Left cardiac atrium (tissue), 4 donors: ENCODE measurements around the gene MBOAT2. TPM values are rescaled to one million over a fixed set of nuclear protein-coding genes. Genes with fewer than 3 reads are reported as not detected.

Experiments
- ATAC-seq, 2 donors: fragments of 200-7000 bp; cut with Tn5 transposase; one replicate each; pipeline ENCODE4 v1.9.1; 2020; ENCODE audit warnings: mild to moderate bottlenecking in 2 of 2, moderate library complexity in 2 of 2
- DNase-seq: peaks from one replicate; pipeline ENCODE4 v3.0.0-alpha.2; 2020
- intact Hi-C, 2 donors: fragments of 100-400 bp; cut with DNase I; formaldehyde crosslinking; loops; one replicate each; pipeline versions ENCODE4 v1.14.1 to v1.15.1; 2022 to 2023
- total RNA-seq, 2 donors: library from RNA; stranded (reverse); fragmentation: NEBNext Ultra II Directional; extraction: Animal tissue kit (Norgen Biotek cat#: 25700); gene quantifications; one replicate each; pipeline ENCODE4 v1.2.1, GENCODE V29; 2021
- donor health status: DM: no; HTN: yes; CAD: no.
- donor health status: DM: no; HTN: yes; CAD: no; lungs with severe emphysema.
- donor health status: DM: yes; HTN: yes; CAD: no.
- donor health status: Dilated cardiomyopathy.

The MBOAT2 gene
- total RNA-seq, 2 donors from 2014 or later: 6.7 to 8.8 TPM

DNA sequence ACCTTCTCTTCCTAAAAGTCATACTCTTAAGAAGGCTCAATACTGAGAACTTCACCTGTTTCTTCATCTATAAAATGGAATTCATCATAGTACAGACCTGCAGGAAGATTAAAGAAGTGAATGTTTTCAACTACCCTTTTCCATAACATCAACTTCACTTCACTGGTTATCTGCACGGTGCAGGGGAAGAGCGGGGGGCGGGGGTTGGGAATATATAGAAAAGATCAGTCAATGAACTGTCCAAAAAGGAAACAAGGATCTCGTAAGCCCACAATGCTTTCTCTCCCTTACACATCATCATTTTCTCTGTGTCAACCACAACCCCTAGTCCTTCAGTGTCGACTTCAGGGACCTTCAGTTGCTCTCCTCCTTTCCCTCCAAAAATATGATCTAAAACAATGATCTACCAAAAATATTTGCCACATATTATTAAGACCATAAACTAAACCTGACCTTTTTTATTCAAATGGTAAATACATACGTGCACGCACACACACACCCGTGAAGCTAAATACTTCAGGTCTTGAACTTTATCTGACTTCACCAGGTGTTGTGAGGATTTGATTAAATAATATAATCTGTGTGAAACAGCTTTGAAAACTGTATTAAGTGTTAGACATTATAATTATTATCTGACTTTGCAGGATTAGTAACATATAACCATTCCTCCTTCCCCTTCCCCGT lies 4.9 kb downstream of the MBOAT2 start:
- DNase-seq: no peak
- intact Hi-C loops: no loop called here
- no peak for ATAC-seq

- ATAC-seq (no peak), DNase-seq (no peak)
- intact Hi-C loops: no loop called here
Observed at GRCh38 chr2:8997631-8998030, 5.9 kb downstream of the MBOAT2 start.

DNA sequence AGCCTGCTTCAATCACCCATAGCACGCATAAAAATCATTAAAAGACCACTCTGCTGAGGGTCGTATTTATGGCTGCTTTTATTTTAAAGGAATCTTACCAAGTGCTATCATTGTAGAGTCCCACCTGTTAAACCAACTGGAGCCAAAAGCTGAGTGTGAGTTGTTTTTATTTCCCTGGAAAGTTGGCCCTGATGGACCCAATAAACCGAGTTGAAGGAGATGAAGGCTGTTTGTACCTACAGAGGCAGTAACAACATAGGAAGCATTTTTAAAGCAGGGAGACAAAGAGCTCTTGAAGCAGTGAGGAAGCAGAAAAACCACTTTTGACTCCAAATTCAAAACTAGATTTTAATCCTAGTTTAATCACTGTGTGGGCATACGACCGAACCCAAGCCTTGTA lies 6.4 kb downstream of the MBOAT2 start:
- intact Hi-C loops: no loop called here
- ATAC-seq: no peak
- DNase-seq: no peak

DNA sequence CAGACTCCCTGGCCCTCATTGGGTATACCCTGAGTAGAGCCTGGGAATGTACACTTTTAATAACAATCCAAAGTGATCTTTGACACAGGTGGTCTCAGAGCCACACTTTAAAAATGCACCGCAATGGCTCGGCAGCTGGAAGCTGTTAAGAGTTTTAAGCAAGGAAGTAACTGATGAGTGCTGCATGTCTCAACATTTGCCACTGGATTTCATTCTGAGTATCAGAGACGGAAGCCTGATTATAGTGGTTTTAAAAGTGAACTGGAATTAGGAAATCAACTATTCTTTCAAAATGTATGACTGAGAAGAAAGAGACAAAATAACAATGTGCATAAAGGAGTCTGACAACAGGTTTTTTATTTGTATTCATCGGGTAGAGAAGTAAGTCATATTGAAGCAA lies 7.5 kb downstream of the MBOAT2 start:
- intact Hi-C loops: no loop called here
- no peak for ATAC-seq
- no peak for DNase-seq

DNA sequence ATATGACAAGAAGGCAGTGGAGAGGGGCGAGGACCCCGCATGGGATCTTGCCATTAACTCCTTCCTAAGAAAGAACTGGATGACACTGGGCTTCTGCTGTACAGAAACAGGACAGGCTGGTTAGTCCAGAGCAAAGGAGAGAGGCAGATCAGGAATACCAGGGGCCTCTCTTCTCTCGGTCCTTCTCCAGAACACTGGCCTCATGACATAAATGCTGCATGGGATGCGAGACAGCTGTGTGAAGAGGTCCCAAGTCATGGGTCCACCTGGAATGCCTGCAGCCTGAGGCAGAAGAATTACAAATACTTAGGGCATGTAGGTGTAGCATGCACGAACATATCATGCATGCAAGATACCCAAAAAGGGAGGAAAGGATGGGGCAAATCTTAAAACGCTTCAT lies 9.1 kb downstream of the MBOAT2 start:
- ATAC-seq (no peak), DNase-seq (no peak)
- intact Hi-C loops: no loop called here

DNA sequence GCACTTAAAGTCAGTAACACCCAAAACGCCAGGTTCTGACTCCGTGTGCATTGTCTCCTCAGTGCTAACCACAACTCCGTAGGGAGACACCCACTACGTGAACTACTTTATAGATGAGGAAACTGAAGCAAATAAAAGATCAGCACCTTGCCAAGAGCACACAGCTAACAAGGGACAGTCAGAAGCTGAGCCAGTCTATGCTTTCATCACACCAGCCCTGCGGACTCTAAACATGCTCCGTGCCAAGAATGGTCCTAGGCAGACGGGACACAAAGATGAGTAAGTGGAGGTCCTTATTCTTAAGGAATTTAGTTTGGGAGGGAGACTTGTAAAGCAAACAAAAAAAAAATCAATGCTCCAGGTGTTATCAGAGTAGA lies 9.6 kb downstream of the MBOAT2 start:
- DNase-seq: no peak
- intact Hi-C loops: no loop called here
- ATAC-seq: no peak

- intact Hi-C loops: no loop called here
- no peak for ATAC-seq
- no peak for DNase-seq
Observed at GRCh38 chr2:8993196-8993901, 10.1 kb downstream of the MBOAT2 start.

GRCh38 chr2:8992643-8993042 lies 10.8 kb downstream of the MBOAT2 start:
- ATAC-seq: no peak
- DNase-seq: no peak
- intact Hi-C loops: no loop called here

DNA sequence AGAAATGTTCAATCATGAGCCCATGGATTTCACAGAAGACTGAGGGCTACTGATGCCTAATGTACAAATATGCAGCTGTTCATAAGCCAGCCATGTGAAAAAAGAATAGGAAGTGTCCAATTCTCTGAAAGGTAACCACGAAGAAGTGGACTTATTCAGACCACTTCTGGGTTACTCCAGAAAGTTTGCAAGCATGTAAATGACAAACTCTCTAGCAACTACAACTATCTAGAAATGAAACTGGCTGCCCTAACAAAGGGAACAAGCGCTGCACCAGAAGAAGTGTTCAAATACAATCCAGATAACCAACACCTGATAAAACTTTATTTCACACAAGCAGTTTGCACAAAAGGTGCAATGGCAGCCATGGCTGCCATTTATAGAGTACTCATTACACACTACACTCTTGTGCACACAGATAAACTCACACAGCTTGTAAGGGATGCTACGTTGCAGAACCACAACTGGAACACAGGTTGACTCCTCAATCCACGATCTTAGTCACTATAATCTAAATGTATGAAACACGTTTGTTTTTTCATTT lies 13.9 kb downstream of the MBOAT2 start:
- intact Hi-C loops: no loop called here
- DNase-seq: no peak
- no peak for ATAC-seq

DNA sequence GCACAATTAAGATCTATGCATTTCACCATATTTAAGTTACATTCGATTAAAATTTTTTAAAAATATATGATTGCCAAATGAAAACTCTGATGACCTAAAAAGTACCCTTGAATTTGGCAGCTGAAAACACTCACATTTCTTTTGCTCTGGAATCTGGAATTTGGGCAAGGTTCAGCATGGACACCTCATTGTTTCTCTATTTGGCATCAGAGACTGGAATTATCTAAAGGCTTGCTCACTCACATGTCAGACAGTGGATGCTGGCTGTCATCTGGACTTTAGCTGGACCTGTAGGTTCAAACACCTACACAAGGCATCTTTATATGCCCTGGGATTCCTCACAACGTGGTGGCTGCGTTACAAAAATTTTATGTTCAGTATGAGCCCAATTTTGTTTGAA lies 16.1 kb downstream of the MBOAT2 start:
- ATAC-seq (no peak), DNase-seq (no peak)
- intact Hi-C loops: no loop called here

DNA sequence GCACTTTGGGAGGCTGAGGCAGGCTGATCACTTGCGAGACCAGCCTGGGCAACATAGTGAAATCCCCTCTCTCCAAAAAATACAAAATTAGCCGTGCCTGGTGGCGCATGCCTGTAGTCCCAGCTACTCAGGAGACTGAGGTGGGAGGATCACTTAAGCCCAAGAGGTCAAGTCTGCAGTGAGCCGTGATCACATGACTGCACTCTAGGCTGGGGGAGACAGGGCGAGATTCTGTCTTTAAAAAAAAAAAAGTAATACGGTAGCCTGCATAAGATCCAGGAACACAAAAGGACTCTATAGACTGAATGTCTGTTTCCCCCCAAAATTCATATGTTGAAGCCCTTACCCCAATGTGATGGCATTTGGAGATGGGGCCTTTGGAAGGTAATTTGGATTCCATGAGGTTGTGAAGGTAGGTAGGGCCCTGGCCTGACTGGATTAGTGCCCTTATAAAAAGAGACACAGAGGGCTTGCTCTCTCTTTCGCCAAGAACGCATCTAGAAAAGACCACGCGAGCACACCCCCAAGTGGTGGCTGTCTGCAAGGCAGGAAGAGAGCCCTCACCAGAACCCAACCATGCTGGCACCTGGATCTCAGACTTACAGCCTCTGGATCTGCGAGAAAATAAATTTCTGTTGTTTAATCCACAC lies 17.0 kb downstream of the MBOAT2 start:
- ATAC-seq: no peak
- intact Hi-C loops: no loop called here
- DNase-seq: no peak

- no peak for ATAC-seq
- intact Hi-C loops: no loop called here
Observed at GRCh38 chr2:8985561-8986326, 17.7 kb downstream of the MBOAT2 start.

GRCh38 chr2:8984855-8985254 lies 18.6 kb downstream of the MBOAT2 start:
- DNase-seq (no peak), ATAC-seq (no peak)
- intact Hi-C loops: no loop called here

More at GRCh38 chr2:8985561-8986326, 17.7 kb downstream of the MBOAT2 start:
- DNase-seq: no peak

DNA sequence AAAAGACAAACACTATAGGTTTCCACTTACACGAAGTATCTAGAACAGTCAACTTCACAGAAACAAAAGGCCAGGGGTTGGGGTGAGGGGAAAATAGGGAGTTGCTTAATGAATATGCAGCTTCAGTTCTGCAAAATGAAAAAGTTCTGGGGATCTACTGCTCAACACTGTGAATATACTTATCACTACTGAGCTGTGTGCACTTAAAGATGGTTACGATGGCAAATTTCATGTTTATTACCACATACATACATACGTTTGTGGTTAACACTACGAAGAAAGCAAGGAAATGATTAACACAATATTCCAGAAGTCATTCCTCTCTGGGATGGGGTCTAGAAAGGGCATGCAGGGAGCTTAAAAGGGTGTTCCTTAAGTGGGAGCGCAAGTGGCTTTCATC lies 19.3 kb downstream of the MBOAT2 start:
- ATAC-seq (no peak), DNase-seq (no peak)
- intact Hi-C loops: no loop called here

DNA sequence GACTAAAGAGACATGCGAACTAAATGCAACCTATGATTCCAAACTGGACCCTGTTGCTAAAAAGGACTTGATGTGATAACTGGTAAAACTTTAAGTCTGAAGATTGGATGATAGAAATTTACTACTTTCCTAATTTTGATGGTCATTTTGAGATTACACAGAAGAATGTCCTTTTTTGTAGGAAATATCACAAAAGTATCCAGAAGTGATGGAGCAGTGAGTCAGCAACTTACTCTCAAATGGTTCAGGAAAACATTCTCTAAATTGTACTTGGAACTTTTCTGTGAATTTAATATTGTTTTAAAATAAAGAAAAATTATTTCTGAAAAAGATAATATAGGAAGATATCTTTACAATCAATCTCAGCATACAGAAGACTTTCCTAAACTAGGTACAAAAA lies 19.9 kb downstream of the MBOAT2 start:
- intact Hi-C loops: no loop called here
- no peak for ATAC-seq
- DNase-seq: no peak

- intact Hi-C loops: no loop called here
- DNase-seq (no peak), ATAC-seq (no peak)
Observed at GRCh38 chr2:8981876-8982275, 21.6 kb downstream of the MBOAT2 start.

- ATAC-seq (no peak), DNase-seq (no peak)
- intact Hi-C loops: no loop called here
Observed at GRCh38 chr2:8980096-8980495, 23.4 kb downstream of the MBOAT2 start.

DNA sequence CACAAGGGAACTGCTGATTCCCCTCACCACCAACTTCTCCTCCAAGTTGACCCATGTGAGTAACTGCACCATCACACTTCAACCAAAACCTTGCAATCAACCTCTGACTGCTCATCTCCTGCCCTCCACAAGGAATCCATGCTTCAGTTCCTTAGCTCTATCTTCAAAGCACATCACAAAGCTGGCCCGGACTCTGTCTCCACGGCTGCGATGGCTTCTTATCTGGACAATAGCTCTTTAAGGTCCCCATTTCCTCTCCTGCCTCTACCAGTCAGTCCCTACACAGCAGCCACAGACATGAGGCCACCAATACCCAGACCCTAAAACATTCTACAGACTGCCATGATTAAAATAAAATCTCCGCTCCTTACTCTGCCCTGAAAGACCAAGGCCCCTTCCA lies 25.7 kb downstream of the MBOAT2 start:
- intact Hi-C loops: no loop called here
- DNase-seq: no peak
- ATAC-seq: no peak

DNA sequence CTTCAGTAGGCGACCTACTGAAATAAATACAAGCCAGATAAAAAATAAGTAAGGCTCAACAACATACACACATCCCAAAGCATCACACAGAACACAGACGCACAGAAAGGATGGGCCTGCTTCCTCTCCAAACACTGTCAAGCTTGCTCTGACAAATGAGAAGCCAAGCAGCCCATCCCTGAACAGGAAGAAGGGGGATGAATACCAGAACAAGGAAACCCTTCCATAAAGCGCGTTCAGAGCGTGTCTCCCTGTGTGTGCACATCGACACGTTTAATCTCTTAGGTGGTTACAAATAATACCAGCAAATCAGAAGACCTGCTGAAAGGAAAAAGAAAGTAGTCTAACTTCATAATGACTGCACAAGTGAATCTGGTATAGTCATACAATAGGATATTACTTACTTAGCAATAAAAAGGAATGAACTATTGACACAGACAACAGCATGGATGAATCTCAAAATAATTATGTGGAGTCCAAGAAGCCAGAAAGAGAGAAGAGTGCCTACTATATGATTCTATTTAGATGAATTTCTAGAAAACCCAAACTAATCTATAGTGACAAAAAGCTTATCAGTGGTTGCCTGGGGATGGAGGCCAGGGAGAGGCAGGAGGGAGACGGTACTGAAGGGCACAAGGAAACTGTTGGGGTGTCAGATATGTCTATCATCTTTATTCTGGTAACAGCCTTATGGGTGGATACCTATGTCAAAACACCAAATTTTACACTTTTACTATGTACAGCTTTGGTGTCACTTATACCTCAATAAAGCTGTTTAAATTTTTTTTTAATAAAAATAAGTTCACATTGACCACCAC lies 26.8 kb downstream of the MBOAT2 start:
- no peak for ATAC-seq
- no peak for DNase-seq
- intact Hi-C loops: no loop called here
